ENCODE data around the gene ZBTB32. TPM values are rescaled to one million over a fixed set of nuclear protein-coding genes. Genes with fewer than 3 reads are reported as not detected.

The ZBTB32 gene
- total RNA-seq, 1 donor from 2014 or later, result not detected

GRCh38 chr19:35715981-35716800 lies 11.8 kb downstream of the ZBTB32 start:
- Mint-ChIP-seq H3K9me3 (no peaks in the 10 kb centered on the region), H3K36me3 (no peaks in the 10 kb centered on the region), H3K27me3 (no peaks in the 10 kb centered on the region), H3K4me3 (peak overlapping the region; percentile 93), H3K4me1 (ENCODE audit: unreplicated experiment) (peaks cover 13% of the 10 kb centered on the region), H3K27ac (peak overlapping the region; percentile 86)
- DNase-seq (ENCODE audit: extremely low spot score, unreplicated experiment), result no peak
- TF ChIP-seq, protein P1, sequence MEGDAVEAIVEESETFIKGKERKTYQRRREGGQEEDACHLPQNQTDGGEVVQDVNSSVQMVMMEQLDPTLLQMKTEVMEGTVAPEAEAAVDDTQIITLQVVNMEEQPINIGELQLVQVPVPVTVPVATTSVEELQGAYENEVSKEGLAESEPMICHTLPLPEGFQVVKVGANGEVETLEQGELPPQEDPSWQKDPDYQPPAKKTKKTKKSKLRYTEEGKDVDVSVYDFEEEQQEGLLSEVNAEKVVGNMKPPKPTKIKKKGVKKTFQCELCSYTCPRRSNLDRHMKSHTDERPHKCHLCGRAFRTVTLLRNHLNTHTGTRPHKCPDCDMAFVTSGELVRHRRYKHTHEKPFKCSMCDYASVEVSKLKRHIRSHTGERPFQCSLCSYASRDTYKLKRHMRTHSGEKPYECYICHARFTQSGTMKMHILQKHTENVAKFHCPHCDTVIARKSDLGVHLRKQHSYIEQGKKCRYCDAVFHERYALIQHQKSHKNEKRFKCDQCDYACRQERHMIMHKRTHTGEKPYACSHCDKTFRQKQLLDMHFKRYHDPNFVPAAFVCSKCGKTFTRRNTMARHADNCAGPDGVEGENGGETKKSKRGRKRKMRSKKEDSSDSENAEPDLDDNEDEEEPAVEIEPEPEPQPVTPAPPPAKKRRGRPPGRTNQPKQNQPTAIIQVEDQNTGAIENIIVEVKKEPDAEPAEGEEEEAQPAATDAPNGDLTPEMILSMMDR (conservative IDR thresholded peaks at IDR 0.05), result no peak

- H3K4me1 Mint-ChIP-seq (ENCODE audit: unreplicated experiment), result peaks cover 13% of the 10 kb centered on the region
- H3K9me3 Mint-ChIP-seq, result no peaks in the 10 kb centered on the region
- no peaks in the 10 kb centered on the region for H3K27me3 Mint-ChIP-seq
- peak overlapping the region; percentile 93 for H3K4me3 Mint-ChIP-seq
- TF ChIP-seq, protein P1 (conservative IDR thresholded peaks at IDR 0.05), result peak; percentile 93
- peak; percentile 90 for DNase-seq (ENCODE audit: extremely low spot score, unreplicated experiment)
- H3K27ac Mint-ChIP-seq, result peak overlapping the region; percentile 86
- H3K36me3 Mint-ChIP-seq, result no peaks in the 10 kb centered on the region
These were observed 12.7 kb downstream of the ZBTB32 start for GRCh38 chr19:35716801-35717664.

DNA sequence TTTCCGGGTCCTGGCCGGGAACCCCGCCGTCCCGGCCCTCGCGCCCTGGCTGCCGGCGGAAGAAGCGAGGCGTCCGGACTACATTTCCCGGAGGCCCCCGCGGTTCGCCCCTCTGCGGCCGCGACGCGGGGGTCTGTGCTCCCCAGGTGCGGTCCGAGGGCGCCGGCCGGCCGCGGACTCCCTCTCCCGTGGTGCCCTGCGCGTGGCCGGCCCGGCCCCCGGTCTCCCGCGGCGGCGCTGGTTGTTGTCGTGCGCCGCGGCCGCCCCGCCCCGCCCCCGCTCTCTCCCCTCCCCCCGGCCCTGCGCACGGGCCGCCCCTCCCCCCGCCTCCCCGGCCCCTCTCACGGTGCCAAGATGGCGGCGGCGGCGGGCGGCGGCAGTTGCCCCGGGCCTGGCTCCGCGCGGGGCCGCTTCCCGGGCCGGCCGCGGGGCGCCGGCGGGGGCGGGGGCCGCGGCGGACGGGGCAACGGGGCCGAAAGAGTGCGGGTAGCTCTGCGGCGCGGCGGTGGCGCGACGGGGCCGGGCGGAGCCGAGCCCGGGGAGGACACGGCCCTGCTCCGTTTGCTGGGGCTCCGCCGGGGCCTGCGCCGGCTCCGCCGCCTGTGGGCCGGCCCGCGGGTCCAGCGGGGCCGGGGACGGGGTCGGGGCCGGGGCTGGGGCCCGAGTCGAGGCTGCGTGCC lies 13.4 kb downstream of the ZBTB32 start, which contains the start of gene KMT2B:
Gene KMT2B, plus strand, starts transcription at position 339 of the 680 bp plus-strand sequence. Its CDS starts 16 bp downstream, at position 355.
- TF ChIP-seq, protein P1 (conservative IDR thresholded peaks at IDR 0.05), result no peak
- H3K36me3 Mint-ChIP-seq, result no peaks in the 10 kb centered on the region
- H3K4me3 Mint-ChIP-seq, result peak within 1 kb of the TSS; percentile 93
- H3K4me1 Mint-ChIP-seq (ENCODE audit: unreplicated experiment), result peaks cover 13% of the 10 kb centered on the region
- peak; percentile 97 for DNase-seq (ENCODE audit: extremely low spot score, unreplicated experiment)
- H3K27me3 Mint-ChIP-seq, result no peaks in the 10 kb centered on the region
- peak within 1 kb of the TSS; percentile 86 for H3K27ac Mint-ChIP-seq
- H3K9me3 Mint-ChIP-seq, result no peaks in the 10 kb centered on the region

- no peaks in the 10 kb centered on the region for H3K36me3 Mint-ChIP-seq
- TF ChIP-seq, protein P1 (conservative IDR thresholded peaks at IDR 0.05), result no peak
- H3K9me3 Mint-ChIP-seq, result no peaks in the 10 kb centered on the region
- peak overlapping the region; percentile 93 for H3K4me3 Mint-ChIP-seq
- no peak for DNase-seq (ENCODE audit: extremely low spot score, unreplicated experiment)
- H3K27me3 Mint-ChIP-seq, result no peaks in the 10 kb centered on the region
- H3K4me1 Mint-ChIP-seq (ENCODE audit: unreplicated experiment), result peaks cover 13% of the 10 kb centered on the region
- peak overlapping the region; percentile 82 for H3K27ac Mint-ChIP-seq
These were observed 14.1 kb downstream of the ZBTB32 start for GRCh38 chr19:35718345-35719041.
